GM12865 (cell line): ENCODE measurements around the gene TK1.
A peak's percentile ranks its signal among the peaks of the same experiment; 100 is the strongest.

ENCODE experiments used
- DNase-seq: peaks from one replicate; pipeline ENCODE4 v3.0.0; 2010; ENCODE audit warnings: low read depth
- H3K4me3 ChIP-seq: 2 replicates; pipeline ENCODE4 v1.5.1; 2011; ENCODE audit warnings: mild to moderate bottlenecking, low read depth, low read length, control low read depth
- TF ChIP-seq, protein P1 (sequence below): IDR thresholded peaks from 2 replicates; pipeline ENCODE4 v1.5.1; 2011; ENCODE audit warnings: low read length, control low read depth, low read depth, inconsistent platforms; ENCODE audit not compliant: insufficient read depth; ENCODE audit errors: missing control alignments

Gene TK1

DNA sequence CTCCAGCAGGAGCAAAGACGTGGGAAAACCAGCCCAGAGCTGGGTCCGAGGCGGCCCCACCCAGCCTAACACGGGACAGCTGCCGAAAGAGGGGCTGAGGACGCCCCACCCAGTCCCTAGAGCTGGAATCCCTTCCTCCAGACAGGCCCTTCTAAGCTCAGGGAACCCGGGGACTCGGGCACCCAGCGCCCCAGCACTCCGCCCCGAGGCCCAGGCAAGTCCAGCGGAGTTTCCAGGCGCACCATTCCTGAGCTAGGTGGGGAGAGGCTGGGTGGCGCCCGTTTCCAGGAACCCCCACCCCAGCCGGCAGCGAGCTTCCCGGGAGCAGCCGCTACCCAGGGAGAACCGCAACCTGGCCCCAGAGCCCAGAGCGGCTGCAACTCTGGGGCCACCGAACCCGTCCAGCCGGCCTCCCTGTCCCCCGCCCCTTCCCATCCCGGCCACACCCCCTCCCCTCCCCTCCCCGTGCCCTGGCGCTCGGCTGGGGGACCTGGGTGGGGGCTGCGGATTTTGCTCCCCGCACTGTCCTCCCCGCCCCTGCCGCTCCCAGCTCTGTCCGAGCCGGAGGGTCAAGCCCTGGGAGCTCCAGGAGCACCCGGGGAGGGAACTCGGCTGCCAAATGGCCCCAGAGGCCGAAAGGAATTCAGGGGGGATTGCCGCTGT is 58.8 kb downstream of the TK1 start:
- H3K4me3 ChIP-seq, result peak overlapping the region; percentile 87
- DNase-seq, result no peak
- TF ChIP-seq, protein P1, sequence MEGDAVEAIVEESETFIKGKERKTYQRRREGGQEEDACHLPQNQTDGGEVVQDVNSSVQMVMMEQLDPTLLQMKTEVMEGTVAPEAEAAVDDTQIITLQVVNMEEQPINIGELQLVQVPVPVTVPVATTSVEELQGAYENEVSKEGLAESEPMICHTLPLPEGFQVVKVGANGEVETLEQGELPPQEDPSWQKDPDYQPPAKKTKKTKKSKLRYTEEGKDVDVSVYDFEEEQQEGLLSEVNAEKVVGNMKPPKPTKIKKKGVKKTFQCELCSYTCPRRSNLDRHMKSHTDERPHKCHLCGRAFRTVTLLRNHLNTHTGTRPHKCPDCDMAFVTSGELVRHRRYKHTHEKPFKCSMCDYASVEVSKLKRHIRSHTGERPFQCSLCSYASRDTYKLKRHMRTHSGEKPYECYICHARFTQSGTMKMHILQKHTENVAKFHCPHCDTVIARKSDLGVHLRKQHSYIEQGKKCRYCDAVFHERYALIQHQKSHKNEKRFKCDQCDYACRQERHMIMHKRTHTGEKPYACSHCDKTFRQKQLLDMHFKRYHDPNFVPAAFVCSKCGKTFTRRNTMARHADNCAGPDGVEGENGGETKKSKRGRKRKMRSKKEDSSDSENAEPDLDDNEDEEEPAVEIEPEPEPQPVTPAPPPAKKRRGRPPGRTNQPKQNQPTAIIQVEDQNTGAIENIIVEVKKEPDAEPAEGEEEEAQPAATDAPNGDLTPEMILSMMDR, result no peak

DNA sequence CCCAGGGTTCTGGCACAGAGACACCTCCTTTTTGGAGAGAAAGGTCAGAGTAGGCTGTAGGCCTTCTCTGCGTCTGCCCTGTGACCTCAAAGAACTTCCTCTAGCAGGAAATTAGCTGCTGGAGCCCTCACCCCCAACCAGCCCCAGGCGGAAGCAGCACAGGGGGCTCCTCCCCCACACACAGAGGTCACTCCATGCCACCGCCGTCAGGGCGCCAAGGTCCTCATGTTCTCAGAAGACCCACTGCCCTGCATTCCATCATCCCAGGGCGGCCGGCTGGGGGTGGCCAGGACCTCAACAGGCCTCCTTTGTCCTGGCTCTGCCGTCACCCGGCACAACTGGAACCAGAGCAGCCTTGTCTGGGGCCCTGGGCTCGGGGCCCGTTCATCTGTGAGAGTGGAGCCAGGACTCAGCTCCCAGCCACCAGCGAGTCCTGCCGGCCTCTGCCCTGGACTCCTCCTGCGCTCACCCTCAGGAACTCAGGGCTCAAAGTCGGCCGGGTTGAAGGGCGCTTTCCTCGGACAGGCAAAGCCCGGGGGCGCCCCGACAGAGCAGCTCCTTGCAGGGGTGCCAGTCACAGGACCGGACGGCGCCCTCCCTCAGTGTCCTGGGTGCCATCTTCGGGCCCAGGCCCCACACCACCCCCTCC is 59.5 kb downstream of the TK1 start:
- TF ChIP-seq, protein P1, result no peak
- peak; percentile 89 for DNase-seq
- H3K4me3 ChIP-seq, result peak overlapping the region; percentile 87

DNA sequence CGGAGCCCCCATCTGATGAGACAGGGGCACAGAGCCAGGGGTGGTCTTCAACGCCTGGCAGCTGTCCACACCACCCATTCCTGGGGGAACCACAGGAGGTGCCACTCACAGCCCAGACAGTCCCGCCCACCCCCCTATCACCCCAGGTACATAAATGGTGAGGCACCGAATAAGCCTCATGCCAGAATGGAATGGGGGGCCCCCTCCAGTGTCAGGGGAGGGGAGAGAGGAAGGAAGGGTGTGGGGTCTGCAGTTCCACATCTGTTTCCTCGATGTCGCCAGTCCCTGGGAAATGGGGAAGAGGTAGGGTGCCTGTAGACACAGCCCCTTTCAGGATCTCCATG is 60.0 kb downstream of the TK1 start:
- DNase-seq, result no peak
- peak overlapping the region; percentile 87 for H3K4me3 ChIP-seq
- TF ChIP-seq, protein P1, result no peak

DNA sequence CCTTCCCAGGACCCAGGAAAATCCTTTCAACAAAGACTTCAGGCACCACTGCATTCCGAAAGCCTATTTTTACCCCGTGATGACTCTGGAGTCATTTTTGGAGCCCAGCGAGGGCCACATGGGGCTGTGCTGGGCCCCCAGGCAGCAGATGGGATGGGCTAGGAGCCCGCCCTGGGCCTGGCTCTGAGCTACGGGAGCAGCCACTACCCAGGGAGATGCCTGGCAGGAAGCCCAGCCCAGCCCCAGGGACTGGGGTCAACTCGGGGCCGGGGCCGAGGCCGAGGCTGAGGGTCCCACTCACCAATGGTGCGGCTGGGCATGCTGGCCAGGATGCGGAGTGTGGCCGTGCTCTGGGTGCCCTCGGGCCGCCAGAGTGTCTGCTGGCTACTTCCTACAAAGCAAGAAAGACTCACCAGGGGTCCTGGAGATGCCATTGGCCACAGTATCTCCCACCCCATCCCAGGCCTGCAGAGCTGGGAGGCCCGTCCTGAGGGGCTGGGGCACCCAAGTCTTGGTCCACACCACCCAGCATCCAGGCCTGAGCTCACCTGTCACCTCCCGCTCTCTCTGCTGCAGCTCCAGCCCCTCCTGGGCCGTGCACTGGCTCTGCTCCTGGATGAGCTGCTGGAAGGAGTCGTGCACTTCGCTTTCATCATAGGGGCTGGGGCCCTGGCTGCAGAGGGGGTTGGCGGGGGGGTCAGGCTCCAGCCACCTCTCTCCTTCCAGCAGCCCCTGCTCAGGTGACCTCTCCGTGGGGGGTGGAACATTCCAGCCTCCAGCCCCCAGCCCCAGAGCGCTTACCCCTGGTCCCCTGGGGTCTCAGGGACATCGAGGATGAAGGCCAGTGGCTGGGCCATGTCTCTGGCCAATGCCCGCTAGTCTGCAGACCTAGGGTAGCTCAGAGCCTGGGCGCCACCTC is 60.6 kb downstream of the TK1 start:
- TF ChIP-seq, protein P1, result no peak
- no peak for DNase-seq
- peak overlapping the region; percentile 87 for H3K4me3 ChIP-seq

DNA sequence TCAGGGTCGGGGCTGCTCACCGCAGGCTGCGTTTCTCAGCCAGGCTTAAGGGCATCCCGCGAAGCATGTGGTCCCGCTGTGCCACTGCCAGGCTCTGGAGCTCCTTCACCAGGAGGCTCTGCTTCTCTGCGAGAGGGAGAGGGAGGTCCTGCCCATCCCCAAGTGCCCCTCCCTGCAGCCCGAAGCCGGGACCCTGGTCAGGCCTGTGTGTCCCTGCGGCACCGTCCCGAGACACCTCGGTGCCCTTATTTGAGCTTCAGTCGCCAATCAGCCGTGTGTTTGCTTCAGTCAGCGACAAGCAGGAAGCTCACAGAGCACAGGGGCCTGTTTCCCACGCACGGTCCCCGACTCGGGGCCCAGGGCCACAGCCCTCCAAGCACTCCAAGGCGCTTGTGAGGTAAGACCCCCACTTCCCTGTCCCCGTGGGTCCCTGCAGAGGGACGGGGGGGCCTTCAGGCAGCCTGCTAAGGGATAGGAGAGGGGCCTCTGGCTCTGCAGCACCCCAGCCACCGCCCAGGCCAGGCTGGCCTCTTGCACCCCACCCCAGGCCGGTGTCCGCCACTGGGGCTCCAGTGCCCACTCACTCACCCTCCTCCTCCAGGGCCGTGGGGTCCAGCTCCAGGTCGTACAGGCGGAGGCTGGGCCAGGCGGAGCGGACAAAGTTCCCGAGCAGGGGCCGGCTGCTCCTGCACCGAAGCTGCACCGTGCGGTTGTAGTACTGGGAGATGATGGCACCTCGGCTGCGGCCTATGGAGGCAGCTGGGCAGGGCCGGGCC is 61.5 kb downstream of the TK1 start:
- TF ChIP-seq, protein P1, result no peak
- peak overlapping the region; percentile 87 for H3K4me3 ChIP-seq
- peak; percentile 67 for DNase-seq

DNA sequence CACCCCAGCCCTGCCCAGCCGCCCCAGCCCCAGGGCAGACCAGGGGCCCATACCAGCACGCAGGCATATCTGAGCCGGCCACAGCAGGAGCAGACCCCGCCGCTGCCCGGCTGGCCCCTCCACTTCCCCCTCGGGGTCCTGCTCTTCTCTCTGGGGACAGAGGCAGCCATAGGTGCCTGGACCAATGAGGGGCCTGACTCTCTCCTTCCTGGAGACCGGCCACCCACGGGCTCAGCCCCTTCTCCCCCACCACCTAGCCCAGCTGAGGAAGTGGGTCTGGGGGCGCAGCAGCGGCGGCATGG is 62.1 kb downstream of the TK1 start:
- no peak for DNase-seq
- H3K4me3 ChIP-seq, result peak overlapping the region; percentile 87
- TF ChIP-seq, protein P1, result no peak
